HFF-Myc (cell line): ENCODE measurements around the gene PEX10.

Experiments used
- DNase-seq: peaks from one replicate; pipeline ENCODE4 v3.0.0-alpha.2; 2011; ENCODE audit warnings: low read depth; ENCODE audit errors: extremely low read depth
- H3K4me3 ChIP-seq: replicated peaks from 2 replicates; pipeline ENCODE4 v1.5.1; 2011; ENCODE audit warnings: low read depth, mild to moderate bottlenecking, control low read depth, low read length
- CTCF ChIP-seq: IDR thresholded peaks from 2 replicates; pipeline ENCODE4 v1.5.1; 2012; ENCODE audit warnings: mild to moderate bottlenecking, low read depth, low read length, control low read depth; ENCODE audit errors: missing control alignments

PEX10 gene

GRCh38 chr1:2381741-2382620 is 30.4 kb downstream of the PEX10 start:
- TF ChIP-seq CTCF, result peak; percentile 89
- peak; percentile 29 for DNase-seq
- H3K4me3 ChIP-seq, result no peak overlapping the region

- DNase-seq, result no peak
- no peak for TF ChIP-seq CTCF
Measured at GRCh38 chr1:2380816-2381591, 31.4 kb downstream of the PEX10 start.

GRCh38 chr1:2379733-2380404 is 32.5 kb downstream of the PEX10 start:
- no peak for DNase-seq
- no peak for TF ChIP-seq CTCF
- no peak overlapping the region for H3K4me3 ChIP-seq

More at GRCh38 chr1:2380816-2381591, 31.4 kb downstream of the PEX10 start:
- H3K4me3 ChIP-seq, result no peak overlapping the region

GRCh38 chr1:2378956-2379732 is 33.2 kb downstream of the PEX10 start:
- TF ChIP-seq CTCF, result no peak
- no peak overlapping the region for H3K4me3 ChIP-seq
- DNase-seq, result no peak

- H3K4me3 ChIP-seq, result no peak overlapping the region
- no peak for DNase-seq
- TF ChIP-seq CTCF, result no peak
Measured at GRCh38 chr1:2378441-2378851, 33.9 kb downstream of the PEX10 start.
